ENCODE measurements around the gene FAM171A2. TPM values are rescaled to one million over a fixed set of nuclear protein-coding genes. Genes with fewer than 3 reads are reported as not detected.

The FAM171A2 gene
- total and polyA plus RNA-seq, 10 of the 15 experiments (the other 5 are each of a cell fraction or from before 2014, with no cell fraction given) = 0.08 to 1.7 (median 0.27) TPM; not detected in 2

DNA sequence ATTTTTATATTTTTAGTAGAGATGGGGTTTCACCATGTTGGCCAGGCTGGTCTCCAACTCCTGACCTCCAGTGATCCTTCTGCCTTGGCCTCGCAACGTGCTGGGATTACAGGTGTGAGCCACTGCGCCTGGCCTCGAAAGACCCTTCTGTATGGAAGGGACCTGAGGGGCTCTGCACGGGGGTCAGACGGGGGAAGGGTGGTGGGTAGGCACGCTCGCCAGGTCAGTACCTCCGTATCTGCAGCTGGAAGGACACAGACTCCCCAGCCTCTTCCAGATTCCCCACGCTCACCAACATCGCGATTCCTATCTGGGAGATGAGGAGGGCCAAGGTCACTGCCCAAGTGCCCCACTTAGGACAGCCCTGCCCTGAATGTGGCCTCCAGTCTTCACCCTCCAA, 13.1 kb upstream of the FAM171A2 start:
- Histone ChIP-seq H3K4me3 (no peak overlapping the region), H3K27me3 (replicated peaks in 1 of 2; ENCODE audit: control insufficient read depth in 2 of 2, insufficient read depth in 2 of 2, low read length in 1 of 2) (no peaks in the 10 kb centered on the region), H4K20me1 (ENCODE audit: control insufficient read depth, insufficient read depth) (no peaks in the 10 kb centered on the region), H3K4me1 (ENCODE audit: control insufficient read depth, insufficient read depth, low read length) (peaks cover 9% of the 10 kb centered on the region), H3K27ac (ENCODE audit: control insufficient read depth, insufficient read depth) (no peak overlapping the region), H3K4me2 (ENCODE audit: control insufficient read depth, insufficient read depth) (no peak overlapping the region), H3K9me3 (replicated peaks; ENCODE audit: control insufficient read depth, insufficient read depth, low read length) (no peaks in the 10 kb centered on the region; the same call in 2 of the 3 replicates), H3K79me2 (ENCODE audit: control insufficient read depth, insufficient read depth, low read length) (no peaks in the 10 kb centered on the region), H3K36me3 (ENCODE audit: control insufficient read depth in 2 of 2, insufficient read depth in 2 of 2, low read length in 1 of 2) (no peaks in the 10 kb centered on the region), H3K9ac (ENCODE audit: control insufficient read depth, insufficient read depth, low read length) (no peak overlapping the region), H2AFZ (ENCODE audit: control insufficient read depth, low read depth, low read length) (no peak overlapping the region)
- no TSS peak for BruUV-seq (replicated peaks)
- TF ChIP-seq EP300 (IDR thresholded peaks at IDR 0.05; ENCODE audit: borderline replicate concordance in 1 of 2, control insufficient read depth in 1 of 2, low read depth in 2 of 2, low read length in 2 of 2) (no peak), JUNB (IDR thresholded peaks at IDR 0.05) (no peak), SMARCA5 (IDR thresholded peaks at IDR 0.05) (no peak), CHD4 (IDR thresholded peaks at IDR 0.05) (no peak), NR2C2 (IDR thresholded peaks at IDR 0.05; ENCODE audit: borderline replicate concordance, control insufficient read depth, insufficient read length, low read depth) (no peak), FOXM1 (IDR thresholded peaks at IDR 0.05; ENCODE audit: low read depth, low read length) (no peak), CBX3 (IDR thresholded peaks at IDR 0.05; ENCODE audit: borderline replicate concordance, low read depth) (no peak), ZZZ3 (IDR thresholded peaks at IDR 0.05; ENCODE audit: control insufficient read depth, insufficient read length, low read depth) (no peak)
- TF ChIP-seq, protein P1, sequence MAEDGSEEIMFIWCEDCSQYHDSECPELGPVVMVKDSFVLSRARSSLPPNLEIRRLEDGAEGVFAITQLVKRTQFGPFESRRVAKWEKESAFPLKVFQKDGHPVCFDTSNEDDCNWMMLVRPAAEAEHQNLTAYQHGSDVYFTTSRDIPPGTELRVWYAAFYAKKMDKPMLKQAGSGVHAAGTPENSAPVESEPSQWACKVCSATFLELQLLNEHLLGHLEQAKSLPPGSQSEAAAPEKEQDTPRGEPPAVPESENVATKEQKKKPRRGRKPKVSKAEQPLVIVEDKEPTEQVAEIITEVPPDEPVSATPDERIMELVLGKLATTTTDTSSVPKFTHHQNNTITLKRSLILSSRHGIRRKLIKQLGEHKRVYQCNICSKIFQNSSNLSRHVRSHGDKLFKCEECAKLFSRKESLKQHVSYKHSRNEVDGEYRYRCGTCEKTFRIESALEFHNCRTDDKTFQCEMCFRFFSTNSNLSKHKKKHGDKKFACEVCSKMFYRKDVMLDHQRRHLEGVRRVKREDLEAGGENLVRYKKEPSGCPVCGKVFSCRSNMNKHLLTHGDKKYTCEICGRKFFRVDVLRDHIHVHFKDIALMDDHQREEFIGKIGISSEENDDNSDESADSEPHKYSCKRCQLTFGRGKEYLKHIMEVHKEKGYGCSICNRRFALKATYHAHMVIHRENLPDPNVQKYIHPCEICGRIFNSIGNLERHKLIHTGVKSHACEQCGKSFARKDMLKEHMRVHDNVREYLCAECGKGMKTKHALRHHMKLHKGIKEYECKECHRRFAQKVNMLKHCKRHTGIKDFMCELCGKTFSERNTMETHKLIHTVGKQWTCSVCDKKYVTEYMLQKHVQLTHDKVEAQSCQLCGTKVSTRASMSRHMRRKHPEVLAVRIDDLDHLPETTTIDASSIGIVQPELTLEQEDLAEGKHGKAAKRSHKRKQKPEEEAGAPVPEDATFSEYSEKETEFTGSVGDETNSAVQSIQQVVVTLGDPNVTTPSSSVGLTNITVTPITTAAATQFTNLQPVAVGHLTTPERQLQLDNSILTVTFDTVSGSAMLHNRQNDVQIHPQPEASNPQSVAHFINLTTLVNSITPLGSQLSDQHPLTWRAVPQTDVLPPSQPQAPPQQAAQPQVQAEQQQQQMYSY (CRISPR knock-in tag; IDR thresholded peaks at IDR 0.05) = no peak
- TF ChIP-seq, protein P2, sequence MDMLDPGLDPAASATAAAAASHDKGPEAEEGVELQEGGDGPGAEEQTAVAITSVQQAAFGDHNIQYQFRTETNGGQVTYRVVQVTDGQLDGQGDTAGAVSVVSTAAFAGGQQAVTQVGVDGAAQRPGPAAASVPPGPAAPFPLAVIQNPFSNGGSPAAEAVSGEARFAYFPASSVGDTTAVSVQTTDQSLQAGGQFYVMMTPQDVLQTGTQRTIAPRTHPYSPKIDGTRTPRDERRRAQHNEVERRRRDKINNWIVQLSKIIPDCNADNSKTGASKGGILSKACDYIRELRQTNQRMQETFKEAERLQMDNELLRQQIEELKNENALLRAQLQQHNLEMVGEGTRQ (IDR thresholded peaks at IDR 0.05; ENCODE audit: borderline replicate concordance, low read depth, low read length) = no peak
- whole genome bisulfite sequencing (ENCODE audit: insufficient coverage, insufficient replicate concordance, low lambda C conversion rate, missing lambda C conversion rate) = 63% methylated on average over 10 of the region's 12 CpGs
- CTCF ChIA-PET = interaction anchor here (1.1 to 2.4 kb wide), 8 partner anchors 10 to 147 kb away, joined by 3 to 8 read pairs (median 4); no protein-coding TSS in a partner anchor
- SMC1A ChIA-PET (ENCODE audit: uncharacterized antibody, unreplicated experiment) = no interaction called here
- POLR2A ChIA-PET = interaction anchor here (0.6 kb wide), 1 partner anchor 708 kb away, joined by 4 read pairs; no protein-coding TSS in a partner anchor
- RAD21 ChIA-PET (ENCODE audit: unreplicated experiment) = interaction anchor here (1.2 kb wide), 1 partner anchor 26 kb away, joined by 3 read pairs; no protein-coding TSS in a partner anchor
- ATAC-seq = no peak
- in situ Hi-C loops (cut with MboI) (no loop called here), intact Hi-C loops (cut with micrococcal nuclease; ENCODE audit: unreplicated experiment) (no loop called here)
- no peak for DNase-seq (ENCODE audit: low read depth, low spot score)
- no peak for FAIRE-seq
